Astrocyte (in vitro differentiated cells and primary cell): ENCODE measurements around the gene SEMA6B. TPM values are rescaled to one million over a fixed set of nuclear protein-coding genes. Genes with fewer than 3 reads are reported as not detected.
"Not testable (repeated sequence)": the region's sequence is repeated elsewhere in the genome, so short reads cannot be mapped to it uniquely, and the experiment has no call there.

Experiments used
- DNase-seq: peaks from one replicate; pipeline ENCODE4 v3.0.0-alpha.2; 2010; ENCODE audit warnings: low read depth
- FAIRE-seq: peaks from 2 replicates; lab custom pipeline; 2011; peaks lifted over from hg19 to GRCh38; lab: Jason Lieb, UNC
- H2AFZ ChIP-seq: 2 replicates; pipeline ENCODE4 v1.6.0; 2012; ENCODE audit warnings: low read depth, low read length, inconsistent platforms
- H3K27ac ChIP-seq: 2 replicates; pipeline ENCODE4 v1.5.1; 2011; ENCODE audit warnings: low read depth, low read length, inconsistent platforms
- H3K27me3 ChIP-seq: 2 replicates; pipeline ENCODE4 v1.6.0; 2011; ENCODE audit warnings: low read length, inconsistent platforms; ENCODE audit not compliant: insufficient read depth
- H3K36me3 ChIP-seq: 2 replicates; pipeline ENCODE4 v1.5.1; 2011; ENCODE audit warnings: low read length, inconsistent platforms; ENCODE audit not compliant: insufficient read depth
- H3K4me1 ChIP-seq: 2 replicates; pipeline ENCODE4 v1.5.1; 2011; ENCODE audit warnings: low read length, inconsistent platforms; ENCODE audit not compliant: insufficient read depth
- H3K4me2 ChIP-seq: 2 replicates; pipeline ENCODE4 v1.6.0; 2012; ENCODE audit warnings: low read length, inconsistent platforms
- H3K4me3 ChIP-seq: 2 replicates; pipeline ENCODE4 v1.5.1; 2011; ENCODE audit warnings: low read depth, mild to moderate bottlenecking, low read length, inconsistent platforms; ENCODE audit not compliant: insufficient read depth
- H3K79me2 ChIP-seq: 2 replicates; pipeline ENCODE4 v1.6.0; 2012; ENCODE audit warnings: mild to moderate bottlenecking, low read length, inconsistent platforms; ENCODE audit not compliant: insufficient read depth
- H3K9ac ChIP-seq: 2 replicates; pipeline ENCODE4 v1.6.0; 2012; ENCODE audit warnings: mild to moderate bottlenecking, low read length, inconsistent platforms
- H3K9me3 ChIP-seq: 2 replicates; pipeline ENCODE4 v1.5.1; 2012; ENCODE audit warnings: low read depth, mild to moderate bottlenecking, low read length, inconsistent platforms; ENCODE audit not compliant: insufficient read depth
- H4K20me1 ChIP-seq: 2 replicates; pipeline ENCODE4 v1.6.0; 2012; ENCODE audit warnings: low read length, inconsistent platforms; ENCODE audit not compliant: insufficient read depth
- H3K27ac Mint-ChIP-seq: one replicate; pipeline ENCODE4 v1.8.0; 2021; ENCODE audit warnings: mild to moderate bottlenecking, mixed read lengths; ENCODE audit not compliant: unreplicated experiment
- H3K27me3 Mint-ChIP-seq: one replicate; pipeline ENCODE4 v1.8.0; 2021; ENCODE audit warnings: low read depth, mixed read lengths; ENCODE audit not compliant: unreplicated experiment
- H3K36me3 Mint-ChIP-seq: one replicate; pipeline ENCODE4 v1.8.0; 2021; ENCODE audit warnings: low read depth, mixed read lengths; ENCODE audit not compliant: unreplicated experiment
- H3K4me1 Mint-ChIP-seq: one replicate; pipeline ENCODE4 v1.8.0; 2021; ENCODE audit warnings: low read depth, mixed read lengths; ENCODE audit not compliant: unreplicated experiment
- H3K4me3 Mint-ChIP-seq: one replicate; pipeline ENCODE4 v1.8.0; 2021; ENCODE audit warnings: mild to moderate bottlenecking, moderate library complexity, mixed read lengths; ENCODE audit not compliant: unreplicated experiment
- H3K9me3 Mint-ChIP-seq: one replicate; pipeline ENCODE4 v1.8.0; 2021; ENCODE audit warnings: mild to moderate bottlenecking, mixed read lengths; ENCODE audit not compliant: unreplicated experiment
- CTCF ChIP-seq: IDR thresholded peaks from 2 replicates; pipeline ENCODE4 v1.5.1; 2011; ENCODE audit warnings: low read depth, mild to moderate bottlenecking, inconsistent platforms, low read length, moderate library complexity; ENCODE audit not compliant: insufficient read depth
- EZH2 ChIP-seq: IDR thresholded peaks from 2 replicates; pipeline ENCODE4 v1.6.1; 2012; ENCODE audit warnings: mild to moderate bottlenecking, low read length, inconsistent platforms; ENCODE audit not compliant: insufficient read depth
- total RNA-seq: library from RNA; stranded (reverse); gene quantifications from 2 replicates; pipeline ENCODE4 v1.2.1, GENCODE V29; 2021

Gene SEMA6B
- total RNA-seq, 1 donor from 2014 or later: 14.3 TPM

GRCh38 chr19:4543842-4544647 lies 15.4 kb downstream of the SEMA6B start:
- Histone ChIP-seq H2AFZ (no peak overlapping the region), H3K9ac (no peak overlapping the region), H3K36me3 (no peaks in the 10 kb centered on the region), H3K27ac (no peak overlapping the region), H3K9me3 (peaks cover 3% of the 10 kb centered on the region), H3K27me3 (peaks cover 9% of the 10 kb centered on the region), H3K4me2 (no peak overlapping the region), H4K20me1 (no peaks in the 10 kb centered on the region), H3K79me2 (no peaks in the 10 kb centered on the region), H3K4me3 (no peak overlapping the region), H3K4me1 (no peaks in the 10 kb centered on the region)
- Mint-ChIP-seq H3K9me3 (no peaks in the 10 kb centered on the region), H3K4me3 (no peak overlapping the region), H3K27ac (no peak overlapping the region), H3K36me3 (peaks cover 4% of the 10 kb centered on the region), H3K4me1 (no peaks in the 10 kb centered on the region), H3K27me3 (peaks cover 11% of the 10 kb centered on the region)
- no peak for DNase-seq
- TF ChIP-seq EZH2: no peak
- no peak for TF ChIP-seq CTCF
- FAIRE-seq: no peak

DNA sequence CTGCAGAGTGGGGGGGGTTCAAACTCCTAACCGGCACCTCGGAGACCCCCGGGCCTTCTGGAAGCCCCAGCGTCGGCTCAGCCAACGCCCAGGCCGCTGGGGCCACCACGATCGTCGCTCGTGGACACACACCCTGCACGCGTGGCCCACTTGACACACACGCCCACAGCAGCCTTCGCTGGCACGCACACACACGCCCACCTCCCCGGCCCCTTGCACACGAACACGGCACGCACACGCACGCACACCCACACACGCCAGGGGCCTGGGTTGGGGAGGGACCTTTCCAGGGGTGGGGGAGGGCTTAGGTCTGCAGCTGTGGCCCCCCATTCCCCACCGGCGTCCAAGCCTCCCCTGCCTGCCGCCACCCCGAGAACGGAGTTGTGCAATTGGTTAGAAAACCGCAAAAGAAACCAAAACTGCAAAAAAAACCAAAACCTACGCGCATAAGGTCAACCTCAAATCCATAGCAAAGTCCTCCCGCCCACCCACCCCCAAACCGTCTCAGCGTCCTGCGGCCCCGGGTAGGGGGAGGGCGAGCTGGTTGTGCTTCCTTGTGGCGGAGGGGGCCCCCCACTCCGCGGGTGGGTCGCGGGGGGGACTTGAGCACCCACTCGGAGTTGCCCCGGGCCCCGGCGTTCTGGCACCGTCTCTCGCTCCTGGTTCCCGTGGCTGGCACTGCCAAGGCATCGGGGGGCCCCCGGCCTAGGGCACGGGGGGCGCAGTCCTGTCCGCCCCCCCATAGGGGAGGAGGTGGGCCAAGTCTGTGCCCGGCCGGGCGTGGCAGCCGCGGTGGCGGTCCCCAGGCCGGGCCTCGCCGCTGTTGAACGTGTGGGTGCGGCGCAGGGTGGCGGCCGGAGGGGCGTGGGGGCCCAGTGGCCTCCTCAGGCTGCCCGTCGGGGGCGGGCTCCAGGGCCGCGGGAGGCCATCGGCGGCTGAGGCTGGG lies 16.3 kb downstream of the SEMA6B start:
- DNase-seq: no peak
- no peak overlapping the region for H3K4me3 Mint-ChIP-seq
- Histone ChIP-seq H2AFZ (no peak overlapping the region), H3K36me3 (no peaks in the 10 kb centered on the region), H4K20me1 (no peaks in the 10 kb centered on the region), H3K27ac (no peak overlapping the region), H3K4me3 (no peak overlapping the region), H3K9ac (no peak overlapping the region), H3K4me1 (no peaks in the 10 kb centered on the region), H3K9me3 (peaks cover 3% of the 10 kb centered on the region), H3K4me2 (no peak overlapping the region), H3K79me2 (no peaks in the 10 kb centered on the region), H3K27me3 (peaks cover 10% of the 10 kb centered on the region)
- no peaks in the 10 kb centered on the region for H3K9me3 Mint-ChIP-seq
- TF ChIP-seq EZH2: no peak
- TF ChIP-seq CTCF: no peak
- H3K27ac Mint-ChIP-seq: no peak overlapping the region
- peaks cover 2% of the 10 kb centered on the region for H3K36me3 Mint-ChIP-seq
- no peaks in the 10 kb centered on the region for H3K4me1 Mint-ChIP-seq
- peaks cover 18% of the 10 kb centered on the region for H3K27me3 Mint-ChIP-seq
- no peak for FAIRE-seq

DNA sequence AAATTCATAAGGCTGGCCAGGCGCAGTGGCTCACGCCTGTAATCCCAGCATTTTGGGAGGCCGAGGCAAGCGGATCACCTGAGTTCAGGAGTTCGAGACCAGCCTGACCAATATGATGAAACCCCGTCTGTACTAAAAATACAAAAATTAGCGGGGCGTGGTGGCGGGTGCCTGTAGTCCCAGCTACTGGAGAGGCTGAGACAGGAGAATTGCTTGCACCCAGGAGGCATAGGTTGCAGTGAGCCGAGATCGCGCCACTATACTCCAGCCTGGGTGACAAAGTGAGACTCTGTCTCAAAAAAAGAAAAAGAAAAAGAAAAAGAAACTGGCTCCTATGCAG lies 17.7 kb downstream of the SEMA6B start:
- H4K20me1 ChIP-seq, H3K9me3 Mint-ChIP-seq, FAIRE-seq, H3K36me3 ChIP-seq, H3K27ac Mint-ChIP-seq, H3K27me3 ChIP-seq, DNase-seq, H3K4me1 Mint-ChIP-seq, H3K4me3 Mint-ChIP-seq, H3K36me3 Mint-ChIP-seq, H3K79me2 ChIP-seq, H3K9ac ChIP-seq, H3K27ac ChIP-seq, H3K9me3 ChIP-seq, H3K4me1 ChIP-seq, H3K4me2 ChIP-seq, H3K4me3 ChIP-seq, H2AFZ ChIP-seq: not testable (repeated sequence)
- peaks cover 29% of the 10 kb centered on the region for H3K27me3 Mint-ChIP-seq
